Keratinocyte (primary cell): ENCODE results near the gene ZFAND6. TPM values are rescaled to one million over a fixed set of nuclear protein-coding genes. Genes with fewer than 3 reads are reported as not detected.

Experiments used
- DNase-seq: peaks from one replicate; pipeline ENCODE4 v3.0.0-alpha.2; 2011; ENCODE audit warnings: low read depth, missing footprints, low spot score
- FAIRE-seq: peaks from 2 replicates; lab custom pipeline; 2011; peaks lifted over from hg19 to GRCh38; lab: Jason Lieb, UNC
- H2AFZ ChIP-seq: 2 replicates; pipeline ENCODE4 v1.6.0; 2012; ENCODE audit warnings: low read length, control low read depth, inconsistent platforms; ENCODE audit not compliant: control insufficient read depth
- H3K27ac ChIP-seq: 2 replicates; pipeline ENCODE4 v1.5.1; 2011; ENCODE audit warnings: low read length; ENCODE audit not compliant: control insufficient read depth, insufficient read depth
- H3K27me3 ChIP-seq: 3 replicates; pipeline ENCODE4 v1.6.0; 2011; ENCODE audit warnings: low read length; ENCODE audit not compliant: control insufficient read depth, insufficient read depth; ENCODE audit errors: extremely low read depth
- H3K36me3 ChIP-seq, 2 experiments: 2 replicates in 1 of 2; 3 replicates in 1 of 2; pipeline ENCODE4 v1.5.1; 2011; ENCODE audit warnings: low read length in 2 of 2, mild to moderate bottlenecking in 1 of 2; ENCODE audit not compliant: control insufficient read depth in 2 of 2, insufficient read depth in 2 of 2; ENCODE audit errors: extremely low read depth in 1 of 2
- H3K4me1 ChIP-seq: 3 replicates; pipeline ENCODE4 v1.5.1; 2011; ENCODE audit warnings: low read length; ENCODE audit not compliant: control insufficient read depth, insufficient read depth; ENCODE audit errors: extremely low read depth
- H3K4me2 ChIP-seq: 3 replicates; pipeline ENCODE4 v1.6.0; 2011; ENCODE audit warnings: low read depth, low read length; ENCODE audit not compliant: control insufficient read depth, insufficient read depth; ENCODE audit errors: extremely low read depth
- H3K4me3 ChIP-seq, 3 experiments: fragments of 200-600 bp in 1 of 3; sonication (generic) in 1 of 3; 2 replicates in 2 of 3; 3 replicates in 1 of 3; pipeline ENCODE4 v1.5.1; 2011 to 2016; ENCODE audit warnings: low read length in 3 of 3, mild to moderate bottlenecking in 3 of 3, control low read depth in 2 of 3, inconsistent platforms in 1 of 3, low read depth in 1 of 3, mixed read lengths in 1 of 3, mixed run types in 1 of 3, moderate library complexity in 1 of 3; ENCODE audit not compliant: control insufficient read depth in 2 of 3, insufficient read depth in 2 of 3; ENCODE audit errors: extremely low read depth in 1 of 3
- H3K79me2 ChIP-seq: 2 replicates; pipeline ENCODE4 v1.6.0; 2012; ENCODE audit warnings: low read length; ENCODE audit not compliant: control insufficient read depth, insufficient read depth
- H3K9ac ChIP-seq: 3 replicates; pipeline ENCODE4 v1.6.0; 2011; ENCODE audit warnings: low read length; ENCODE audit not compliant: control insufficient read depth, insufficient read depth; ENCODE audit errors: extremely low read depth
- H3K9me1 ChIP-seq: 3 replicates; pipeline ENCODE4 v1.6.0; 2011; ENCODE audit warnings: low read length; ENCODE audit not compliant: control insufficient read depth, insufficient read depth; ENCODE audit errors: extremely low read depth
- H3K9me3 ChIP-seq: 2 replicates; pipeline ENCODE4 v1.5.1; 2012; ENCODE audit warnings: low read depth, low read length; ENCODE audit not compliant: control insufficient read depth
- H4K20me1 ChIP-seq: 3 replicates; pipeline ENCODE4 v1.6.0; 2011; ENCODE audit warnings: low read length; ENCODE audit not compliant: control insufficient read depth, insufficient read depth; ENCODE audit errors: extremely low read depth
- EZH2 ChIP-seq: IDR thresholded peaks from one replicate; pipeline ENCODE4 v1.6.1; 2012; ENCODE audit warnings: inconsistent platforms, mild to moderate bottlenecking, low read length, moderate library complexity
- dilution Hi-C: fragments of 300-500 bp; cut with MboI; formaldehyde crosslinking; loops from one replicate; pipeline ENCODE4 v1.7.0; 2020; ENCODE audit warnings: low sequenced_read_pairs; ENCODE audit not compliant: extremely low pct_ligation_motif_present
- polyA plus RNA-seq, 5 experiments: library from polyadenylated mRNA; depleted of rRNA in 3 of 5; stranded (reverse) in 3 of 5; stranded (forward) in 1 of 5; unstranded in 1 of 5; fragments of >200 nt; gene quantifications; 1 replicate in 1 of 5; 2 replicates in 3 of 5; 3 replicates in 1 of 5; pipeline versions ENCODE4 v1.2.1 to v1.2.3, GENCODE V29; 2011 to 2012; ENCODE audit warnings: missing spikeins in 2 of 5, low read depth in 1 of 5, low replicate concordance in 1 of 5
- TF ChIP-seq, protein P1 (sequence below), 3 experiments: IDR thresholded peaks in 1 of 3; conservative IDR thresholded peaks in 1 of 3; optimal IDR thresholded peaks in 1 of 3; 2 replicates in 2 of 3; 3 replicates in 1 of 3; pipeline versions ENCODE3 to v1.5.1; 2011; ENCODE audit warnings: low read length in 3 of 3, mild to moderate bottlenecking in 3 of 3, moderate library complexity in 2 of 3, control low read depth in 1 of 3, inconsistent platforms in 1 of 3; ENCODE audit not compliant: insufficient read depth in 2 of 3; ENCODE audit errors: extremely low read depth in 1 of 3

The ZFAND6 gene
- polyA plus RNA-seq, 1 donor (not counting 4 experiments of a cell fraction or from before 2014, with no cell fraction given) = 142 TPM

DNA sequence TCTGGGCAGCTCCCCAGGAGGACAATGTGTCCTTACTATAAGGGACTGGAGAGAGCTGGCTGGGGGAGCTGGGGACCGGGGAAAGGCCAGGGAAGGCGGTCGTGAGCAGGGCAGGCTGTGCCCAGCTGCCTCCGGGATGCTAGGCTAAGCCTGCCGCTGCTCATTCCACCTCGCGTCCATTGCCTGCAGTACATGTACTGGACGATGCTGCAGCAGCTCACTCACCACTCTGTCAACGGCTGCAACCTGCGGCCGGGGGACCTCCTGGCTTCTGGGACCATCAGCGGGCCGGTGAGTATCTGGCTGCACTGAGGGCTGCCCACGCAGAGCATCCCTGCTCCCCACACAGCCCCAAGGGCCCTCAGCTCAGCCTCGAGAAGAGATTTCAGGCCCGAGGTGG, 120.5 kb downstream of the ZFAND6 start:
- peaks cover 12% of the 10 kb centered on the region for H3K4me1 ChIP-seq
- no peak overlapping the region for H3K4me3 ChIP-seq
- TF ChIP-seq EZH2 = no peak
- TF ChIP-seq, protein P1, sequence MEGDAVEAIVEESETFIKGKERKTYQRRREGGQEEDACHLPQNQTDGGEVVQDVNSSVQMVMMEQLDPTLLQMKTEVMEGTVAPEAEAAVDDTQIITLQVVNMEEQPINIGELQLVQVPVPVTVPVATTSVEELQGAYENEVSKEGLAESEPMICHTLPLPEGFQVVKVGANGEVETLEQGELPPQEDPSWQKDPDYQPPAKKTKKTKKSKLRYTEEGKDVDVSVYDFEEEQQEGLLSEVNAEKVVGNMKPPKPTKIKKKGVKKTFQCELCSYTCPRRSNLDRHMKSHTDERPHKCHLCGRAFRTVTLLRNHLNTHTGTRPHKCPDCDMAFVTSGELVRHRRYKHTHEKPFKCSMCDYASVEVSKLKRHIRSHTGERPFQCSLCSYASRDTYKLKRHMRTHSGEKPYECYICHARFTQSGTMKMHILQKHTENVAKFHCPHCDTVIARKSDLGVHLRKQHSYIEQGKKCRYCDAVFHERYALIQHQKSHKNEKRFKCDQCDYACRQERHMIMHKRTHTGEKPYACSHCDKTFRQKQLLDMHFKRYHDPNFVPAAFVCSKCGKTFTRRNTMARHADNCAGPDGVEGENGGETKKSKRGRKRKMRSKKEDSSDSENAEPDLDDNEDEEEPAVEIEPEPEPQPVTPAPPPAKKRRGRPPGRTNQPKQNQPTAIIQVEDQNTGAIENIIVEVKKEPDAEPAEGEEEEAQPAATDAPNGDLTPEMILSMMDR (optimal IDR thresholded peaks at IDR 0.05 in 1 of 3, IDR thresholded peaks at IDR 0.05 in 1 of 3, conservative IDR thresholded peaks at IDR 0.05 in 1 of 3; ENCODE audit: extremely low read depth in 1 of 3, insufficient read depth in 2 of 3, low read length in 3 of 3) = no peak
- H3K9me1 ChIP-seq = no peaks in the 10 kb centered on the region
- no peak overlapping the region for H3K9ac ChIP-seq
- no peak for FAIRE-seq
- H3K36me3 ChIP-seq = peaks cover 16 to 29% of the 10 kb centered on the region in 2 experiments
- dilution Hi-C loops = no loop called here
- no peak overlapping the region for H3K27ac ChIP-seq
- H2AFZ ChIP-seq = no peak overlapping the region
- no peaks in the 10 kb centered on the region for H3K9me3 ChIP-seq
- H3K4me2 ChIP-seq = no peak overlapping the region
- no peaks in the 10 kb centered on the region for H3K27me3 ChIP-seq
- no peak for DNase-seq
- no peaks in the 10 kb centered on the region for H3K79me2 ChIP-seq
- H4K20me1 ChIP-seq = no peaks in the 10 kb centered on the region

DNA sequence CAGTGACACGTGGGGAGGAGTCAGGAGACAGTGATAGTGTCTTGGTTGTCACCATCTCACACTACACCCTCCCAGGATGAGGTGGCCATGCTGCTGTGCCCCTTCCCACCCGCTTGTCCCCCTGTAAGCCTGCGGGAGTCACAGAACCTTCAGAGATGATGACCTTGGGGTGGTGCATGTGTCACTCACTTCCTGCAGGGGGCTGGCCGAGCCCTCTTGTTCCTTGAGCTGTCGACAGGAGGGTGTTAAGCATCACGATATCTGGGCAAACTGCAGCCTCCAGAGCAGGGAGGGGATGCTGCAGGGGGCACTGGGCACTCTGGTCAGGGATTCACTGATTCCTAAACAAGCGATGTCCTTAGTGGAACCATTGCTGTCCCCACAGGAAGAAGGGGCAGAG, 121.0 kb downstream of the ZFAND6 start:
- Histone ChIP-seq H3K9me3 (no peaks in the 10 kb centered on the region), H4K20me1 (no peaks in the 10 kb centered on the region), H2AFZ (no peak overlapping the region), H3K27ac (no peak overlapping the region), H3K4me3 (no peak overlapping the region), H3K4me1 (peaks cover 12% of the 10 kb centered on the region), H3K9me1 (no peaks in the 10 kb centered on the region), H3K36me3 (peaks cover 16 to 23% of the 10 kb centered on the region in 2 experiments), H3K79me2 (no peaks in the 10 kb centered on the region), H3K9ac (no peak overlapping the region), H3K4me2 (no peak overlapping the region), H3K27me3 (no peaks in the 10 kb centered on the region)
- dilution Hi-C loops = no loop called here
- DNase-seq (no peak), FAIRE-seq (no peak)
- TF ChIP-seq, protein P1 (optimal IDR thresholded peaks at IDR 0.05 in 1 of 3, IDR thresholded peaks at IDR 0.05 in 1 of 3, conservative IDR thresholded peaks at IDR 0.05 in 1 of 3; ENCODE audit: extremely low read depth in 1 of 3, insufficient read depth in 2 of 3, low read length in 3 of 3) = no peak
